Colonic mucosa (tissue), 4 donors: ENCODE results near the gene UGT2A3. TPM values are rescaled to one million over a fixed set of nuclear protein-coding genes. Genes with fewer than 3 reads are reported as not detected.

Experiments
- DNase-seq: peaks from one replicate; pipeline ENCODE4 v3.0.0-alpha.2; 2020
- H3K27ac ChIP-seq: fragments of 200-600 bp; one replicate; pipeline ENCODE4 v1.8.0; 2021
- H3K27me3 ChIP-seq: fragments of 200-600 bp; one replicate; pipeline ENCODE4 v1.8.0; 2021
- H3K36me3 ChIP-seq: fragments of 200-600 bp; one replicate; pipeline ENCODE4 v1.8.0; 2021
- H3K4me1 ChIP-seq: fragments of 200-600 bp; one replicate; pipeline ENCODE4 v1.8.0; 2021; ENCODE audit warnings: mild to moderate bottlenecking
- H3K4me3 ChIP-seq: fragments of 200-600 bp; one replicate; pipeline ENCODE4 v1.8.0; 2021
- H3K9ac ChIP-seq, 2 donors: one replicate each; pipeline ENCODE4 v1.7.0; 2013; ENCODE audit warnings: control low read depth in 2 of 2, low read depth in 2 of 2, low read length in 2 of 2
- H3K9me3 ChIP-seq: fragments of 200-600 bp; one replicate; pipeline ENCODE4 v1.8.0; 2021
- CTCF ChIP-seq: fragments of 200-600 bp; IDR thresholded peaks from one replicate; pipeline ENCODE4 v1.8.0; 2022; ENCODE audit warnings: antibody characterized with exemption, mild to moderate bottlenecking
- intact Hi-C: fragments of 100-400 bp; cut with DNase I; formaldehyde crosslinking; loops from one replicate; pipeline ENCODE4 v1.14.1; 2022
- total RNA-seq, 2 donors: library from RNA; stranded (reverse); fragmentation: NEBNext Ultra II Directional in 1 of 2; extraction: Animal tissue kit (Norgen Biotek cat#: 25700) in 1 of 2; gene quantifications; one replicate each; pipeline ENCODE4 v1.2.1, GENCODE V29; 2021
- donor health status: healthy.
- donor health status: DM: no; HTN: no; CAD: no.
- donor health status: DM: no; HTN: no; CAD: no.

UGT2A3 gene
- 100 to 1,000 TPM in 1 of 2 donors, 10 to 100 TPM in 1; 36.5 to 135 TPM for total RNA-seq

- H3K4me1 ChIP-seq, result peaks cover 5% of the 10 kb centered on the region
- DNase-seq, result peak; percentile 55
- H3K27me3 ChIP-seq, result no peaks in the 10 kb centered on the region
- peak within 1 kb of the TSS; percentile 26 for H3K4me3 ChIP-seq
- TF ChIP-seq CTCF, result no peak
- peak within 1 kb of the TSS; percentile 12 to 57 for H3K9ac ChIP-seq
- peak within 1 kb of the TSS; percentile 70 for H3K27ac ChIP-seq
- H3K9me3 ChIP-seq, result no peaks in the 10 kb centered on the region
- intact Hi-C loops, result loop anchor here (10.0 kb wide), 1 partner anchor 216 kb away; no protein-coding TSS in a partner anchor
- no peaks in the 10 kb centered on the region for H3K36me3 ChIP-seq
These were observed at the start of gene UGT2A3 for GRCh38 chr4:68951078-68951805. Gene UGT2A3, minus strand, starts transcription at chr4:68951804. Its CDS starts 44 bp downstream, at chr4:68951760.

- Histone ChIP-seq H3K9me3 (no peaks in the 10 kb centered on the region), H3K27me3 (no peaks in the 10 kb centered on the region), H3K36me3 (no peaks in the 10 kb centered on the region), H3K4me1 (no peaks in the 10 kb centered on the region), H3K4me3 (no peak overlapping the region), H3K27ac (no peak overlapping the region), H3K9ac (no peak overlapping the region)
- intact Hi-C loops, result no loop called here
- no peak for TF ChIP-seq CTCF
- no peak for DNase-seq
These were observed 45.4 kb upstream of the UGT2A3 start for GRCh38 chr4:68997040-68997439.

- intact Hi-C loops, result no loop called here
- DNase-seq, result no peak
- H3K4me3 ChIP-seq, result no peak overlapping the region
- H3K4me1 ChIP-seq, result no peaks in the 10 kb centered on the region
- no peaks in the 10 kb centered on the region for H3K36me3 ChIP-seq
- H3K9me3 ChIP-seq, result no peaks in the 10 kb centered on the region
- no peaks in the 10 kb centered on the region for H3K27me3 ChIP-seq
- no peak overlapping the region for H3K9ac ChIP-seq
- no peak overlapping the region for H3K27ac ChIP-seq
- no peak for TF ChIP-seq CTCF
These were observed 43.7 kb upstream of the UGT2A3 start for GRCh38 chr4:68995292-68995691.

- H3K36me3 ChIP-seq, result no peaks in the 10 kb centered on the region
- H3K27ac ChIP-seq, result no peak overlapping the region
- H3K27me3 ChIP-seq, result no peaks in the 10 kb centered on the region
- H3K9ac ChIP-seq, result no peak overlapping the region
- no peak overlapping the region for H3K4me3 ChIP-seq
- no peak for DNase-seq
- intact Hi-C loops, result no loop called here
- no peaks in the 10 kb centered on the region for H3K9me3 ChIP-seq
- no peaks in the 10 kb centered on the region for H3K4me1 ChIP-seq
- no peak for TF ChIP-seq CTCF
These were observed 35.4 kb upstream of the UGT2A3 start for GRCh38 chr4:68987007-68987406.

GRCh38 chr4:68985442-68985841 lies 33.8 kb upstream of the UGT2A3 start:
- no peak for DNase-seq
- H3K36me3 ChIP-seq, result no peaks in the 10 kb centered on the region
- intact Hi-C loops, result no loop called here
- no peaks in the 10 kb centered on the region for H3K27me3 ChIP-seq
- no peak for TF ChIP-seq CTCF
- no peaks in the 10 kb centered on the region for H3K4me1 ChIP-seq
- no peak overlapping the region for H3K9ac ChIP-seq
- H3K27ac ChIP-seq, result no peak overlapping the region
- H3K4me3 ChIP-seq, result no peak overlapping the region
- no peaks in the 10 kb centered on the region for H3K9me3 ChIP-seq
